WTC11 (cell line): ENCODE measurements around the gene PHF12. TPM values are rescaled to one million over a fixed set of nuclear protein-coding genes. Genes with fewer than 3 reads are reported as not detected.
"Not testable (repeated sequence)": the region's sequence is repeated elsewhere in the genome, so short reads cannot be mapped to it uniquely, and the experiment has no call there.

Experiments
- ATAC-seq: fragments of 200-7000 bp; cut with Tn5 transposase; 2 replicates; pipeline ENCODE4 v1.10.0; 2021; ENCODE audit warnings: mild to moderate bottlenecking, moderate library complexity
- CTCF ChIA-PET: fragments of 300-600 bp; sonication (Branson Sonifier 250); formaldehyde crosslinking; loops from one replicate; lab custom pipeline; 2021; ENCODE audit warnings: antibody characterized with exemption; lab: Charles Lee
- POLR2A ChIA-PET: fragments of 350-600 bp; sonication (Branson Sonifier 250); formaldehyde crosslinking; loops from one replicate; lab custom pipeline; 2021; ENCODE audit warnings: antibody characterized with exemption; lab: Charles Lee
- DNase-seq: peaks from one replicate; pipeline ENCODE4 v3.0.0; 2021; ENCODE audit warnings: low spot score
- H3K27ac Mint-ChIP-seq: 2 replicates; pipeline ENCODE4 v1.8.0; 2021; ENCODE audit warnings: mixed read lengths
- H3K27me3 Mint-ChIP-seq: 2 replicates; pipeline ENCODE4 v1.8.0; 2021; ENCODE audit warnings: low read depth, mild to moderate bottlenecking, moderate library complexity, mixed read lengths
- H3K36me3 Mint-ChIP-seq: 2 replicates; pipeline ENCODE4 v1.8.0; 2021; ENCODE audit warnings: mixed read lengths
- H3K4me1 Mint-ChIP-seq: 2 replicates; pipeline ENCODE4 v1.8.0; 2022; ENCODE audit warnings: mixed read lengths
- H3K4me3 Mint-ChIP-seq: 2 replicates; pipeline ENCODE4 v1.8.0; 2021; ENCODE audit warnings: mild to moderate bottlenecking, moderate library complexity, mixed read lengths
- H3K9me3 Mint-ChIP-seq: 2 replicates; pipeline ENCODE4 v1.8.0; 2021; ENCODE audit warnings: mixed read lengths
- CDX4 ChIP-seq: fragments of 250-450 bp; sonication (Bioruptor Pico); IDR thresholded peaks from 2 replicates; pipeline ENCODE4 v1.9.0; 2021; ENCODE audit warnings: moderate library complexity, mild to moderate bottlenecking, inconsistent platforms, borderline replicate concordance
- CREB1 ChIP-seq: sonication (generic); formaldehyde crosslinking; IDR thresholded peaks from 2 replicates; pipeline ENCODE4 v1.8.0; 2023; ENCODE audit warnings: mild to moderate bottlenecking, missing genetic modification reagents
- CTCF ChIP-seq: fragments of 200-600 bp; IDR thresholded peaks from 2 replicates; pipeline ENCODE4 v1.8.0; 2022; ENCODE audit warnings: antibody characterized with exemption
- EMX1 ChIP-seq: fragments of 250-450 bp; sonication (Bioruptor Pico); IDR thresholded peaks from 2 replicates; pipeline ENCODE4 v1.8.0; 2021; ENCODE audit warnings: mild to moderate bottlenecking
- ERG ChIP-seq: fragments of 250-450 bp; sonication (Bioruptor Pico); IDR thresholded peaks from 2 replicates; pipeline ENCODE4 v1.8.0; 2021; ENCODE audit warnings: mild to moderate bottlenecking
- ETV6 ChIP-seq: sonication (generic); formaldehyde crosslinking; IDR thresholded peaks from 2 replicates; pipeline ENCODE4 v1.8.1; 2022; ENCODE audit warnings: mild to moderate bottlenecking, missing genetic modification reagents
- FOXP1 ChIP-seq: sonication (generic); formaldehyde crosslinking; IDR thresholded peaks from 2 replicates; pipeline ENCODE4 v1.8.0; 2022; ENCODE audit warnings: missing genetic modification reagents, mild to moderate bottlenecking, moderate library complexity, borderline replicate concordance
- GABPB1 ChIP-seq: sonication (generic); formaldehyde crosslinking; IDR thresholded peaks from 2 replicates; pipeline ENCODE4 v1.8.1; 2023; ENCODE audit warnings: mild to moderate bottlenecking, missing genetic modification reagents
- JUN ChIP-seq: sonication (generic); formaldehyde crosslinking; IDR thresholded peaks from 2 replicates; pipeline ENCODE4 v1.8.0; 2023; ENCODE audit warnings: mild to moderate bottlenecking, missing genetic modification reagents
- MXD4 ChIP-seq: fragments of 250-450 bp; sonication (Bioruptor Pico); IDR thresholded peaks from 2 replicates; pipeline ENCODE4 v1.8.0; 2021; ENCODE audit warnings: mild to moderate bottlenecking, moderate library complexity, borderline replicate concordance
- TEAD1 ChIP-seq: sonication (generic); formaldehyde crosslinking; IDR thresholded peaks from 2 replicates; pipeline ENCODE4 v1.8.0; 2022; ENCODE audit warnings: mild to moderate bottlenecking, missing genetic modification reagents
- TEAD4 ChIP-seq: sonication (generic); formaldehyde crosslinking; IDR thresholded peaks from 2 replicates; pipeline ENCODE4 v1.8.0; 2022; ENCODE audit warnings: mild to moderate bottlenecking, missing genetic modification reagents
- TP53 ChIP-seq: sonication (generic); formaldehyde crosslinking; IDR thresholded peaks from 2 replicates; pipeline ENCODE4 v1.8.1; 2023; ENCODE audit warnings: mild to moderate bottlenecking, missing genetic modification reagents
- ZSCAN18 ChIP-seq: fragments of 250-450 bp; sonication (Bioruptor Pico); IDR thresholded peaks from 2 replicates; pipeline ENCODE4 v2.1.2; 2022; ENCODE audit warnings: mild to moderate bottlenecking, moderate library complexity
- total RNA-seq: library from RNA; stranded (reverse); gene quantifications from 3 replicates; pipeline ENCODE4 v1.2.3, GENCODE V29; 2021

Gene PHF12
- total RNA-seq, 1 experiment from 2014 or later: 69.8 TPM

GRCh38 chr17:28879886-28880571 lies 71.3 kb downstream of the PHF12 start:
- TF ChIP-seq GABPB1 (CRISPR knock-in tag) (no peak), ETV6 (CRISPR knock-in tag) (no peak), JUN (CRISPR knock-in tag) (no peak), ERG (CRISPR knock-in tag) (no peak), MXD4 (CRISPR knock-in tag) (no peak)
- TF ChIP-seq, all 79 proteins: peak for 0
- Mint-ChIP-seq H3K27ac (no peak overlapping the region), H3K9me3 (peaks cover 4% of the 10 kb centered on the region), H3K36me3 (peaks cover 36% of the 10 kb centered on the region), H3K4me3 (no peak overlapping the region), H3K4me1 (peaks cover 10% of the 10 kb centered on the region; the same call in 1 of the 2 replicates), H3K27me3 (peaks cover 4% of the 10 kb centered on the region)
- ATAC-seq (no peak), DNase-seq (no peak)
- POLR2A ChIA-PET: interaction anchor here (1.6 kb wide), 1 partner anchor 153 kb away, joined by 10 read pairs; no protein-coding TSS in a partner anchor
- CTCF ChIA-PET: interaction anchor here (0.8 to 2.0 kb wide), 13 partner anchors 11 to 160 kb away, joined by 3 to 49 read pairs (median 7); partner anchors contain the start of genes DHRS13, FLOT2, RPL23A and TLCD1

GRCh38 chr17:28878981-28879380 lies 72.3 kb downstream of the PHF12 start:
- POLR2A ChIA-PET: interaction anchor here (1.0 to 1.6 kb wide), 3 partner anchors 136 to 154 kb away, joined by 3 to 10 read pairs (median 3); no protein-coding TSS in a partner anchor
- Mint-ChIP-seq H3K27ac (peak overlapping the region; percentile 18; the same call in 1 of the 2 replicates), H3K27me3 (peaks cover 7% of the 10 kb centered on the region), H3K4me3 (no peak overlapping the region)
- peak; percentile 98 for ATAC-seq
- TF ChIP-seq TEAD4 (CRISPR knock-in tag) (peak; percentile 91), EMX1 (CRISPR knock-in tag) (no peak), MXD4 (CRISPR knock-in tag) (no peak), TEAD1 (CRISPR knock-in tag) (peak; percentile 98), FOXP1 (CRISPR knock-in tag) (no peak), CDX4 (CRISPR knock-in tag) (no peak), ETV6 (CRISPR knock-in tag) (no peak), CTCF (peak; percentile 31; the same call in 1 of the 2 replicates), ZSCAN18 (CRISPR knock-in tag) (no peak), TP53 (CRISPR knock-in tag) (no peak)
- TF ChIP-seq, all 79 proteins: peak for 3
- peaks cover 6% of the 10 kb centered on the region; the same call in 1 of the 2 replicates for H3K4me1 Mint-ChIP-seq
- peaks cover 36% of the 10 kb centered on the region for H3K36me3 Mint-ChIP-seq
- CTCF ChIA-PET: interaction anchor here (0.6 to 2.0 kb wide), 36 partner anchors 10 to 308 kb away, joined by 3 to 49 read pairs (median 5); partner anchors contain the start of genes DHRS13, FAM222B, FLOT2 and PIGS
- H3K9me3 Mint-ChIP-seq: peaks cover 4% of the 10 kb centered on the region
- DNase-seq: peak; percentile 80

- peaks cover 6% of the 10 kb centered on the region; the same call in 1 of the 2 replicates for H3K4me1 Mint-ChIP-seq
- no peak overlapping the region for H3K4me3 Mint-ChIP-seq
- no peak for TF ChIP-seq CREB1
- TF ChIP-seq, all 79 proteins: peak for 0
- H3K9me3 Mint-ChIP-seq: peaks cover 4% of the 10 kb centered on the region
- H3K27me3 Mint-ChIP-seq: peaks cover 9% of the 10 kb centered on the region
- DNase-seq (no peak), ATAC-seq (no peak)
- POLR2A ChIA-PET: interaction anchor here (1.0 to 1.6 kb wide), 3 partner anchors 135 to 153 kb away, joined by 3 to 10 read pairs (median 3); no protein-coding TSS in a partner anchor
- peaks cover 35% of the 10 kb centered on the region for H3K36me3 Mint-ChIP-seq
- H3K27ac Mint-ChIP-seq: no peak overlapping the region
- CTCF ChIA-PET: interaction anchor here (0.9 to 2.0 kb wide), 22 partner anchors 11 to 167 kb away, joined by 3 to 49 read pairs (median 6); partner anchors contain the start of genes DHRS13, FAM222B, FLOT2 and TLCD1
These were observed 73.0 kb downstream of the PHF12 start for GRCh38 chr17:28878158-28878910.

GRCh38 chr17:28877150-28877711 lies 74.1 kb downstream of the PHF12 start:
- H3K27me3 Mint-ChIP-seq: peaks cover 12% of the 10 kb centered on the region
- CTCF ChIA-PET: interaction anchor here (0.7 to 1.9 kb wide), 3 partner anchors 85 to 150 kb away, joined by 3 to 6 read pairs (median 4); no protein-coding TSS in a partner anchor
- H3K9me3 Mint-ChIP-seq, H3K4me1 Mint-ChIP-seq, H3K4me3 Mint-ChIP-seq, ATAC-seq, POLR2A ChIA-PET, H3K27ac Mint-ChIP-seq, DNase-seq: not testable (repeated sequence)
- H3K36me3 Mint-ChIP-seq: peaks cover 25% of the 10 kb centered on the region
